ENCODE results near the gene USP4. TPM values are rescaled to one million over a fixed set of nuclear protein-coding genes. Genes with fewer than 3 reads are reported as not detected.

Gene USP4
- total RNA-seq, 4 donors from 2014 or later: 29.1 to 76.8 (median 35.5) TPM

DNA sequence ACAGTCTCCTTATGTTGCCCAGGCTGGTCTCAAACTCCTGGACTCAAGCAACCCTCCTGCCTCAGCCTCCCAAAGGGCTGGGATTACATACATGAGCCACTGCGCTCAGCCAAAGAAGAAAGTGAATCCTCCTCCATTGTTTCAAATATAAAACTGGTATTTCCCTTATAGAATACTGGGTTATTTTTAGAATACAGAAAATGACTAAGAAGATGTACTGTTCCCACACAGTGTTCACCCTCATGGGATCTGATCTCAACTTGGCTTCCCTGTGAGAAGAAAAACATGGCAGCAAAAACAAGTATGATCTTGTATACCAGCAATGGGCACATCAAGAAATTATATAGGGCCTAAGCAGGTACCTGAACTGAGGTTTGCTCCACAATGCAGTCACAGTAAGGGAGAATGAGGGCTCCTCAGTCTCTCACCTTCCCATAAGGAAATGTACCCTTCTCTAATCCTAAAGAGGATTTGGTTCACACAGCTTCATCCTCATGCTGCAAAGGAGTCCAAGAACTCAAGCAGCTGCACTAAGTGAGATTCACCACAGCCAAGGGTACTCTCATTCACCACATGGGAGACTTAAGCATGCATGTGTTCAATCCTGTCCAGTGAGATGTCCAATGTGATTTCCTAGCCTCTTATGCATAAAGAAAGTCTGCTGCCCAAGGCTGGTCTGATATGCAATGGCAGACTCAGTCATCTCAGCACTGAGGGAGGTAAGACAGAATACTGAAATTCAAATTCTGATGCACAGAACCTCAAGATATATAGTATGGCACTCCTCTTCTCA, 25.8 kb downstream of the USP4 start:
- TF ChIP-seq EP300 (IDR thresholded peaks at IDR 0.05): no peak
- TF ChIP-seq, protein P1, sequence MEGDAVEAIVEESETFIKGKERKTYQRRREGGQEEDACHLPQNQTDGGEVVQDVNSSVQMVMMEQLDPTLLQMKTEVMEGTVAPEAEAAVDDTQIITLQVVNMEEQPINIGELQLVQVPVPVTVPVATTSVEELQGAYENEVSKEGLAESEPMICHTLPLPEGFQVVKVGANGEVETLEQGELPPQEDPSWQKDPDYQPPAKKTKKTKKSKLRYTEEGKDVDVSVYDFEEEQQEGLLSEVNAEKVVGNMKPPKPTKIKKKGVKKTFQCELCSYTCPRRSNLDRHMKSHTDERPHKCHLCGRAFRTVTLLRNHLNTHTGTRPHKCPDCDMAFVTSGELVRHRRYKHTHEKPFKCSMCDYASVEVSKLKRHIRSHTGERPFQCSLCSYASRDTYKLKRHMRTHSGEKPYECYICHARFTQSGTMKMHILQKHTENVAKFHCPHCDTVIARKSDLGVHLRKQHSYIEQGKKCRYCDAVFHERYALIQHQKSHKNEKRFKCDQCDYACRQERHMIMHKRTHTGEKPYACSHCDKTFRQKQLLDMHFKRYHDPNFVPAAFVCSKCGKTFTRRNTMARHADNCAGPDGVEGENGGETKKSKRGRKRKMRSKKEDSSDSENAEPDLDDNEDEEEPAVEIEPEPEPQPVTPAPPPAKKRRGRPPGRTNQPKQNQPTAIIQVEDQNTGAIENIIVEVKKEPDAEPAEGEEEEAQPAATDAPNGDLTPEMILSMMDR (IDR thresholded peaks at IDR 0.05): no peak
- no peak for TF ChIP-seq POLR2AphosphoS5 (IDR thresholded peaks at IDR 0.05)
- TF ChIP-seq POLR2A (IDR thresholded peaks at IDR 0.05): no peak
- Histone ChIP-seq H3K4me1 (no peaks in the 10 kb centered on the region), H3K27me3 (no peaks in the 10 kb centered on the region), H3K9me3 (no peaks in the 10 kb centered on the region), H3K27ac (no peak overlapping the region), H3K36me3 (peaks cover 80% of the 10 kb centered on the region), H3K4me3 (no peak overlapping the region)
- WGBS: 83% methylated on average over 1 of the region's 1 CpG
- DNase-seq (ENCODE audit: low spot score in 2 of 2): no peak

DNA sequence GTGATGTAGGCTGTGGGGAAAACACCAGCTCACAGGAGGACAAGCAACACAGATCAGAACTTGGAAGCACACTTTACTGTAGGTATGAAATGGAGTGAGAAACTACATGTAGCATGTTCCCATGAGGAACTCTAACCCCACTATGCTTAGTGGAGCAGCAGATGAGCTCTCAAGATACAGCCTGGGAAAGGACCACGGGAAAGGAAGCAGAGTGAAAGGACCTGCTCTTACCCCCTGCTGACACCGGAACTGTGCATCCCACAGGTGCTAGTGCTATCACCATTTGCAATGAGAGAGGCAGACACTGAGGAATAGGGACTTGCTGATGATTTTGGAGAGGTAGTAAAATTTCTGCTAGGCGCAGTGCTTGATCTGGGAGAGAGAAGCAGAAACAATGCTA, 28.6 kb downstream of the USP4 start:
- TF ChIP-seq, protein P1 (IDR thresholded peaks at IDR 0.05): no peak
- TF ChIP-seq POLR2A (IDR thresholded peaks at IDR 0.05) (no peak), EP300 (IDR thresholded peaks at IDR 0.05) (no peak), POLR2AphosphoS5 (IDR thresholded peaks at IDR 0.05) (no peak)
- H3K36me3 ChIP-seq: peaks cover 81% of the 10 kb centered on the region
- WGBS: 91% methylated on average over 3 of the region's 3 CpGs

DNA sequence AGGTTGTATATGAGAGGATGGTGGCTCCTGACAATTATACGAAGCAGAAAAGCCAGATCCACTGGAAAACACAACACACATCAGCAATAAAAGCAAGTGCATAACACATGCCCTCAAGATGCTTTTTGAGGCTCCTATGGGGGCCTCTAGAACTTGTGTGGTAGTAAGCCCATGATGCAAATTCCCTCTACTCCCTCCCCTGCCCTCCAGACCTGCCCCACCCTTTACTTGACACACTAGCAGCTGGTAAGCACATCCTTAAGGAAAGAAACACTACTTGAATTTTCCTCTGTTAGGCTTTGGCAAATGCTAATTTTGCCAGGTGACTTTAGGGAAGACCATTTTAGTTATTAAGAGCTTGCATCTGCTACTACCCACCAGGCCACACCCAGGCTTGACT, 29.2 kb downstream of the USP4 start:
- no peak for TF ChIP-seq POLR2A (IDR thresholded peaks at IDR 0.05)
- TF ChIP-seq EP300 (IDR thresholded peaks at IDR 0.05): no peak
- no peak for TF ChIP-seq POLR2AphosphoS5 (IDR thresholded peaks at IDR 0.05)
- TF ChIP-seq, protein P1 (IDR thresholded peaks at IDR 0.05): no peak
- H3K36me3 ChIP-seq: peaks cover 82% of the 10 kb centered on the region
- H3K4me1 ChIP-seq: no peaks in the 10 kb centered on the region
- no peaks in the 10 kb centered on the region for H3K27me3 ChIP-seq
- no peak overlapping the region for H3K27ac ChIP-seq
- H3K4me3 ChIP-seq: no peak overlapping the region
- 93% methylated on average over 1 of the region's 1 CpG for WGBS
- no peaks in the 10 kb centered on the region for H3K9me3 ChIP-seq
- DNase-seq (ENCODE audit: low spot score in 2 of 2): no peak

More for the DNA sequence above, 28.6 kb downstream of the USP4 start:
- Histone ChIP-seq H3K27ac (no peak overlapping the region), H3K9me3 (no peaks in the 10 kb centered on the region), H3K27me3 (no peaks in the 10 kb centered on the region), H3K4me3 (no peak overlapping the region), H3K4me1 (no peaks in the 10 kb centered on the region)
- no peak for DNase-seq (ENCODE audit: low spot score in 2 of 2)

DNA sequence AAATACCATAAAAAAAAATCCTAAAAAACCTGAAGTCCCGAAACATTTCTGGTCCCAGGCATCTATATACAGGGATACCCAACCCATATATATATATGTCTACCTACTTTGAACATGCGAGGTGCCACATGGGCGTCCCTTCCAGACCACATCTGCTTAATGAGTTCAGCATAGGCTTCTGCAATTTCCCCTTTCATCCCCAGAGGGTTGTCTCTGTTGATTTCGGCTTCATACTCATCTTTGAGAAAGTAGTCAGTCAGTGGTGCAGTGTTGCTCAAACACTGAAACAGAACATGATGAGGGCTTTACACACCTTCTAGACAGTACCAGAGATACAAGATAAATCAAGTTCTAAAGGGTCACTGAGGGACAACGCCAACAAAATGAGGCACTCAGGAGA, 34.2 kb downstream of the USP4 start:
- DNase-seq (ENCODE audit: low spot score in 2 of 2): no peak
- Histone ChIP-seq H3K27me3 (no peaks in the 10 kb centered on the region), H3K9me3 (no peaks in the 10 kb centered on the region), H3K4me1 (no peaks in the 10 kb centered on the region), H3K36me3 (peaks cover 100% of the 10 kb centered on the region), H3K27ac (no peak overlapping the region), H3K4me3 (no peak overlapping the region)
- 95% methylated on average over 5 of the region's 5 CpGs for WGBS
- TF ChIP-seq POLR2A (IDR thresholded peaks at IDR 0.05) (no peak), EP300 (IDR thresholded peaks at IDR 0.05) (no peak), POLR2AphosphoS5 (IDR thresholded peaks at IDR 0.05) (no peak)
- TF ChIP-seq, protein P1 (IDR thresholded peaks at IDR 0.05): no peak

DNA sequence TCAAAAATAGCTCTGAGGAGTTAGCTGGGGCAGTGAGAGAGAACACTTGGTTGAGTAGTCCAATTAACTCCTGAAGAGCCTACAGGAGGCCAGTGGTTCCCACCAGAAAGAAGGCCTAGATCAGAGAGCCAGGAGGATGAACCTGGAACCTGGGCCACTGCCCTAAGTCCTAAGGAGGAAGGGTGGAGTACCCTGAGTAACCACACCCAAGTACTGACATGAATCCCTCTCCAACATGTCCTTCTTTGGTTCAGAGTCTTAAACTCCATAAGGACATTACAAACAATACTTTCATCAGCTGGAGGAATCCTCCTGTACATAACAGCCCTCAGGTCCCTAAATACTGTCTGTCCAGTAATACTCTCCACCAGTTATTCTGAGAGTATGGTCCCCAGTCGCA, 37.2 kb downstream of the USP4 start:
- no peak for DNase-seq (ENCODE audit: low spot score in 2 of 2)
- H3K27me3 ChIP-seq: no peaks in the 10 kb centered on the region
- no peak overlapping the region for H3K27ac ChIP-seq
- H3K4me1 ChIP-seq: peaks cover 4% of the 10 kb centered on the region
- H3K4me3 ChIP-seq: no peak overlapping the region
- H3K36me3 ChIP-seq: peaks cover 100% of the 10 kb centered on the region
- TF ChIP-seq, protein P1 (IDR thresholded peaks at IDR 0.05): no peak
- TF ChIP-seq POLR2A (IDR thresholded peaks at IDR 0.05): no peak
- TF ChIP-seq POLR2AphosphoS5 (IDR thresholded peaks at IDR 0.05): no peak
- TF ChIP-seq EP300 (IDR thresholded peaks at IDR 0.05): no peak
- H3K9me3 ChIP-seq: no peaks in the 10 kb centered on the region
- WGBS: 100% methylated on average over 1 of the region's 1 CpG
